Brain microvascular endothelial cell (primary cell): ENCODE results near the gene UAP1L1.
A peak's percentile ranks its signal among the peaks of the same experiment; 100 is the strongest.

Experiments used
- DNase-seq: peaks from one replicate; pipeline ENCODE4 v3.0.0-alpha.2; 2020
- H3K27ac ChIP-seq: fragments of 250-450 bp; sonication (Bioruptor Pico); 2 replicates; pipeline ENCODE4 v1.5.1; 2020; ENCODE audit warnings: mild to moderate bottlenecking, moderate library complexity
- H3K27me3 ChIP-seq: fragments of 250-450 bp; sonication (Bioruptor Pico); replicated peaks from 2 replicates; pipeline ENCODE4 v1.5.1; 2020; ENCODE audit warnings: mild to moderate bottlenecking
- H3K36me3 ChIP-seq: fragments of 250-450 bp; sonication (Bioruptor Pico); replicated peaks from 2 replicates; pipeline ENCODE4 v1.5.1; 2020; ENCODE audit warnings: mild to moderate bottlenecking
- H3K4me3 ChIP-seq: 2 replicates; pipeline ENCODE4 v1.5.1; 2011; ENCODE audit warnings: low read depth, mild to moderate bottlenecking, control low read depth, low read length, moderate library complexity
- CTCF ChIP-seq: IDR thresholded peaks from 2 replicates; pipeline ENCODE4 v1.5.1; 2011; ENCODE audit warnings: low read depth, mild to moderate bottlenecking, moderate library complexity, low read length, control low read depth, inconsistent platforms; ENCODE audit errors: missing control alignments
- in situ Hi-C: cut with HindIII; loops from 2 replicates; pipeline ENCODE4 v1.10.0; 2017; ENCODE audit warnings: low sequenced_read_pairs, low pct_ligation_motif_present

UAP1L1 gene

GRCh38 chr9:137053944-137054931 is 23.1 kb upstream of the UAP1L1 start, which contains the start of gene ENTPD2:
TSS of gene ENTPD2 (minus strand) at chr9:137054061. CDS start at chr9:137053997, 64 bp downstream.
- H3K36me3 ChIP-seq = no peaks in the 10 kb centered on the region
- in situ Hi-C loops = no loop called here
- no peak for TF ChIP-seq CTCF
- no peak within 1 kb of the TSS for H3K4me3 ChIP-seq
- DNase-seq = no peak
- peaks cover 36% of the 10 kb centered on the region for H3K27me3 ChIP-seq
- no peak within 1 kb of the TSS for H3K27ac ChIP-seq

- TF ChIP-seq CTCF = no peak
- H3K36me3 ChIP-seq = no peaks in the 10 kb centered on the region
- no peak overlapping the region for H3K4me3 ChIP-seq
- H3K27me3 ChIP-seq = peaks cover 30% of the 10 kb centered on the region
- no peak overlapping the region for H3K27ac ChIP-seq
- in situ Hi-C loops = no loop called here
- no peak for DNase-seq
Measured at GRCh38 chr9:137054932-137055384, 22.4 kb upstream of the UAP1L1 start.

GRCh38 chr9:137055385-137056364 is 21.6 kb upstream of the UAP1L1 start:
- H3K27ac ChIP-seq = no peak overlapping the region
- peak; percentile 6 for TF ChIP-seq CTCF
- DNase-seq = no peak
- H3K4me3 ChIP-seq = no peak overlapping the region
- H3K27me3 ChIP-seq = peaks cover 30% of the 10 kb centered on the region
- in situ Hi-C loops = no loop called here
- no peaks in the 10 kb centered on the region for H3K36me3 ChIP-seq

- no peak overlapping the region for H3K4me3 ChIP-seq
- no peak for TF ChIP-seq CTCF
- H3K36me3 ChIP-seq = no peaks in the 10 kb centered on the region
- no peak overlapping the region for H3K27ac ChIP-seq
- in situ Hi-C loops = no loop called here
- peaks cover 27% of the 10 kb centered on the region for H3K27me3 ChIP-seq
- DNase-seq = no peak
Measured at GRCh38 chr9:137056739-137057415, 20.4 kb upstream of the UAP1L1 start.

GRCh38 chr9:137057545-137057944 is 19.8 kb upstream of the UAP1L1 start:
- no peak overlapping the region for H3K4me3 ChIP-seq
- peaks cover 23% of the 10 kb centered on the region for H3K27me3 ChIP-seq
- no peaks in the 10 kb centered on the region for H3K36me3 ChIP-seq
- no peak overlapping the region for H3K27ac ChIP-seq
- no peak for DNase-seq
- in situ Hi-C loops = no loop called here
- no peak for TF ChIP-seq CTCF
